HG03097 (cell line): ENCODE results near the gene DRAP1.

Experiments
- ATAC-seq: cut with Tn5 transposase; IDR thresholded peaks from one replicate; pipeline ENCODE4 v1.9.1; 2021; ENCODE audit not compliant: unreplicated experiment, low FRiP score

The DRAP1 gene

DNA sequence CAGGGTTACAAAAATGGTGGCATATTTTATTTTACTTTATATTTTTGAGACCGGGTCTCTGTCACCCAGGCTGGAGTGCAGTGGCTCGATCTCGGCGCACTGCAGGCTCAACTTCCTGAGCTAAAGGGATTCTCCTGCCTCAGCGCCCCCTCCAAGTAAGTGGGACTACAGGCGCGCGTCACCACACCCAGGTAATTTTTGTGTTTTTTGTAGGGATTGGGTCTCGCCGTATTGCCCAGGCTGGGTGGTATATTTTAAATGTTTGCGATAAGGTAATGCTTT is 18.4 kb upstream of the DRAP1 start:
- no peak for ATAC-seq

DNA sequence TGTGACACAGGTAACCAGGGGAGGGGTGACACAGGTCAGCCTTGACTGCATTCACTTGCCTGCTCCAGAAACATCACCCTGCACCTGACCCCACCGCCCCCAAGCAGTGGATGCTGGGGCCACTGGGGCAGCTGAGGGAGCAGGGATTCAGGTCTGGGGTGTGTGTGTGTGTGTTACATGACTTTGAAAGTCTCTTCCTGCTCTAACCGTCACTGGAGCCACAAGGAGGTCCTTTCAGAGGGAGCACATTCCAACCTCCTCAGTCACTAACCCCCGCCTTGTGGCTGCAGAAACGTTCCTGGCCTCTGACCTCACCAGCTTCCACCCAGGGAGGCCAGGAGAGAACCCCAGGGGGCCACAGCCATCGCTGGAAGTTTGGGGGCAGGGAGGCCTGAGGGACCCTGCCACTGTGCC is 16.2 kb upstream of the DRAP1 start:
- no peak for ATAC-seq

DNA sequence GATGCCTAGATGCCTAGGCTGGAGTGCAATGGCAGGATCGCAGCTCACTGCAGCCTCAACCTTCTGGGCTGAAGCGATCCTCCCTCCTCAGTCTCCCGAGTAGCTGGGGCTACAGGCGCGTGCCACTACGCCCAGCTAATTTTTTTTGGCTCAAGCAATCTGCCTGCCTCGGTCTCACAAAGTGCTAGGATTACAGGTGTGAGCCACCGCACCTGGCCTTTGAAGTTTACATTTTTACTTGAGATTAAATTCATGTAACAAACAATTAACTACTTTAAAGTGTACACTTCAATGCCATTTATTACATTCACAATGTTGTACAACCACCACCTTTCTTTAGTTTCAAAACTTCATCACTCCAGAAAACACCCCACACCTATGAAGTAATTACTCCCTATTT is 15.5 kb upstream of the DRAP1 start:
- ATAC-seq = no peak

DNA sequence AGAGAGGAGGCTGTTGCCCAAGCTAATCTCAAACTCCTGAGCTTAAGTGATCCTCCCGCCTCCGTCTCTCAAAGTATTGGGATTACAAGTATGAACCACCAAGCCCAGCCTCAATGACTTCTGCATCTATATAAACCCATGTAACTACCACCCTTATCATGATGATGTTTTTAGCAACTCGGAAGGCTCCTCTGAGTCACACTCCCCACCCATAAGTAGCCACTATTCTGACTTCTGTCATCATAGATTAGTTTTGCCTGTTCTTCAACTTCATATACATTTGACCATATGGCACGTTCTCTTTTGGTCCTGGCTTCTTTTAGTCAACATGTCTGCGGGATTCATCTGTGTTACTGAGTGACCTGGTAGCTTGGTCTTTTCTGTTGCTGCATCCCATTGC is 12.6 kb upstream of the DRAP1 start:
- ATAC-seq = no peak

DNA sequence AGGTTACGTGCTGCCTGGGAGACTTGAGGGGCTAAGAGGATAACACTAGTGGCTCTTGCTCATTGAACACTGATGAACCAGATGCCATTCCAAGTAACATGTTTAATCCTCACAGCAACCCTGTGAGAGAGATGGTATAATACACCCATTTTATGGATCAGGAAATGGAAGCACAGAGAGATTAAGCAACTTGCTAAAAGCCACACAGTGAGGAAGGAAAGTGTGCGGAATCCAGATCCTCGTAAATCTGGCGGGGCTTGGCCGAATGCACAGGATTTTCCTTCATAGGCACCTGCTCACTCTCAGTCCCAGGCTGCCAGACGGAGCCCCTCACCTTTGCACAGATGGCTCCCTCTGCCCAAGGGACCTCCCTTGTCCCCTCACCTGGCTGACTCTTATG is 11.3 kb upstream of the DRAP1 start:
- no peak for ATAC-seq

DNA sequence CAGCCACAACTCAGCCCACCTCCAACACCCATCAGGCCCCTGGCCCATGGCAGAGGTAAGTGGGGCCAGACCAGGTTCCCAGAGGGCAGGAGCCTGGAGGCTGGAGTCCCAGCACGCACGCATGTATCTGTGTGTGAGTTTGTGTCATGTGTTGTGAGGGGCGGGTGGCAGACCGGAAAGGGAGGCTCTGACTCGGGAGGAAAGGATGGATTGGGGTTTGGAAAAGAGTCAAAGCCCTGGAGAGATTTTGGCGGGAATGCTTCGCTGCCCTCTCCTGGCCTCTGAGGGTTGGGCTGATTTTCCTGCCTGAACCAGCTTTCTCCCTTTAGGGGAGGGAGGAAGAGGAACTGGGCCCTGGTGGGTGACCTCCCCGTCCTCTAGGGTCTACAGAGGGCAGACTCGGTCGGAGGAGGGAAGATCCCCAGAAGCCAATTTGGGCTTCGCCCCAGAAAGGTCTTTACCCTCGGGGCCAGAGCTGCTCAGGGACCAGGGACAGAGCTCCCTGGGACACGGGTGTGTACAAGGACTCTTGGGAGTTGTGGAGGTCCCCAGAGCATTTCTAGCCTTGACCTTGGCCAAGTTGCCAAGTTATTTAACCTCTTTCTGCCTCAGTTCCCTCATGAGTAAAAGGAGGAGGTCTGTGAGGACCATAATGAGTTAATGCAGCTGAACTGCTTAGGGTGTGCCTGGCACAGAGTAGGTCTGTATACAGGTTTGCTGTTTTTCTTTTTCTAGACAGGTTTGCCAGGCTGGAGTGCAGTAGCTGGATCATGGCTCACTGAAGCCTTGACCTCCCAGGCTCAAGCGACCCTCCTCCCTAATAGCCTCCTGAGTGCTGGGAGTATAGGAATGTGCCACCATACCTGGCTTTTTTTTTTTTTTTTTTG is 7.3 kb upstream of the DRAP1 start:
- no peak for ATAC-seq

DNA sequence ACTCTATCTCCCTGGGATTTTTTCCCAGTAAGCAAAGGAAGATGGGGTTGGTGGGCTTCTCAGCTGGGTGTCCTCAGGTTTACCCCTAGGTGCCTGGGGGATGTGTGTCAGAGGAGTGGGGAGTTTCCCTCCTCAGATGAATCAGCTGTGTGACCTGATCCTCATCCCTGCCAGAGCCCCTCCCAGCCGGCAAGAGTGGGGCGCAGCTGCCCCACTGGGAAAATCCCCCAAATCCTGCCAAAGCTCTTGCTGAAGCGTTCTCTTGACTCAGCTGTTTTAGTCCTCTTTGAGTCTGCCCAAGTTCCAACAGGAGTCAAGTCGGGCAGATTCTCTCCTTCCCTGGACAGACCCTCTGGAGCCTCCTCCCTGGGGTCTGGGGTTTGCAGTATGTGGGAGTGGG is 6.4 kb upstream of the DRAP1 start:
- ATAC-seq = no peak

DNA sequence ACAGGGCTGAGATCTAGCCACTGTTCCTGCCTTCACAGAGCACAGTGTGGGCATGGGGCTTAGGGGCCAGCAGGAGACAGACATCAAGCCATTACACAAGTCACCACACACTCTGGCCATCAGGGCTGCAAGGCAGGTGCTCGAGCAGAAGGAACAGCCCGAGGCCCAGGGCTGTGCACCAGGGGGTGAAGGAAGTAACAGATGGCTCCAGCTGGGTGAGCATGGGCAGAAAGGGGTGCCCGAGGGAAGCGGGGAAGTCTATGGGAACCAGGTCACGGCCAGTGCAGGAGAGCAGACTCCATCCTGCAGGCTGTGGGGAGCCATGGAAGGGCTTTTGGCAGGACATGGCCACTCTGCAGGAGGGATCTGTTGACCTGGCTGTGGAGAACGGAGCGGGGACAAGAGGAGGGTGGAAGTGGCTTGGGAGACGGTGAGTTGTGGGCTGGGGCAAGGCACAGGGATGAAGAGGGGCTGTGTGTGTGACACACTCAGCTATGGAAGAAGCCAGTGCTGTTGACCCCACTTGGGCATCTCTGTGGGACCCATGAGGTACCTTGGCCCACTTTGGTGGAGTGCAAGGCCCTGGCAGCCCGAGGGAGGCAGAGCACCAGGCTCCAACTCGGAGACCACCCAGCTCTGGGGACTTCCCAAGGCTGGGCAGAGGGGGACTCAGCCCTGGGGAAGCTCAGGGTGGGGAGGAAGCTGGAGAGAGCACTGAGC is 4.0 kb upstream of the DRAP1 start:
- ATAC-seq = no peak

DNA sequence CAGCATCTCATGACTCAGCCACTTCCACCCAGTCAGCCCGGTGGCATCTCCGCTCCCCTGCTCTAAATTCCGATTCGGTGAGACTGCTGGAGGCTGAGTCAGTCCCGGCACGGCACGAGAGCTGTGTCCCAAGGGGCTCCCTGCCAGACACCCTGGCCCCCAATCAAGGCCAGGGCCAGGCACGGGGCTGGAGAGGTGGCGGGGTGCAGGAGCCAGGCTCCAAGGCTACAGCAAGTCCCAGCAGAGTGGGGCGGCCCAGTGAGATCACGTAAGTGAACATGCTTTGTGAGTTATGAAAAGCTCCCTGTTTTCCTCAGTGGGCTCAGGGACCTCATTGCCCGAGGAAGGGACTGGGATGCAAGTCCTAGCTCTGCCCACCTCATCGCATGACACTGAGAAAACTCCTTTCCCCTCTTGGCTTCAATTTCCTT is 3.4 kb upstream of the DRAP1 start:
- no peak for ATAC-seq

DNA sequence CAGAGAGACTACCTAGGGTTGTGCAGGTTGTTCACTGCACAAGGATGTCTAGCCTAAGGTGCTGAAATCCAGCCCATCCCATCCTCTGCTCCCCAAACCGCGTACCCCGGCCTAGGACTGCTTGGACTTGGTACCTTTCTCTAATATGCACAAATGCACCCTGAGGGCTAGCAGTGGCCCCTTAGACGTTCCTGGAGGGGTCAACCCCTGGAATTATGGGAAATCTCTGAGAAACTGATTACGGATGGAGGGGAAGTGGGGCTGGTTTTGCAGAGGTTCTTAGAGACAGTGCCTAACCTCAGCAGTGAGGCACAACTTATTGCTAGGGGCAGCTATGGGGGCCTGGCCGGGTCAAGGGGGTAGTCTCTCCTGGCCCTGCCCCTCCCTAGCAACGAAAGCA is 2.8 kb upstream of the DRAP1 start:
- ATAC-seq = no peak

DNA sequence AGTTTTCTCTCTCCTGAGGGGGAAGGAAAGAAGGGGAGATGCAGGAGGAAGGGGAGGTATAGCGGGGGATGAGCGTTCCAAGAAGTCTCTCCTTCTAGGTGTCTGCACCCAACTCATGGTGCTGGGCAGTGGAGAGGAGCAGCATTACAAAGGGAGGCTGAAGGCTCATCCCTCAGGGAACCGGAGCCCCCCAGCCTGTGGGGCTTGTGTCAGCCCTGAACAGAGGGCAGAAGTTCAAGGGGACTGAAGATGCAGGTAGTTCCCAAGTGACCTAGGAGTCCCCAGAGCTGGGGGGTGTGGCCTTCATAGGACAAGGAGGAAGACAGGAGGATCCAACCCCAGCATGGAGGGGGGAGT is 2.2 kb upstream of the DRAP1 start:
- no peak for ATAC-seq

DNA sequence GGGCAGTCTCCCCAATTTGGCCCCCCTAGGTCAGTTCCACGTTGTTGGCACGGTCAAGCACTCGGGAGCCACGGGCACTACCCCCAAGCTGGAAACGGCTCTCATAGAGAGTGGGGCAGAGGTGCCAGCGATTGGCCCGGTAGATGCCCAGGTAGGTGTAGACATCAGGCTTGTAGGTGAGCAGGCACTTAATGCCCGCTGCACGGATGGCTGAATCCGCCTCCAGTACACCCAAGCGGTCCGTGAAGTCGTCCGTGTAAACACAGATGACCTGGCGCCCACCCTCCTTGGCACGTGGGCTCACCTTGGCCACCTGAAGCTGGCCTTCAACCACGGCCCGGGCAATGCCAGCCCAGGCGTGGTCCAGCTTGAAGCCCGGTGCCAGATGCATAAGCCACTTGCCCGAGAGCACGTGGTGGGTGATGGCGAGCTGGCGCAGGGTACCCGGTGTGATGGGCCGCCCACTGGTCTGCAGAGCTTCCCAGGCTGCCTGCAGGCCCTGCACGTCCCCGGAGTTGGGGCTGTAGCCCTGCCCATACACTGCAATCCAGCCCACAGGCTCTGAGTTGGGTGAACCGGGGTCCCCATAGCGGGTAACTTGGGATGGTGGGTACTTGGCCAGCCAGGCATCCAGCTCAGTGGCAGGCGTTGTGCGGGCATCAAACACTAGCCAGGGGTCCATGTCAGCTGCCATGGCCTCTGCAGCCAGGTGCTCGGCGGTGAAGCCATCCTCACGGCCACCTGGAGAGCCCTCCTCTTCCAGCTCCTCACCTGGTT is 1.6 kb upstream of the DRAP1 start:
- ATAC-seq = no peak

DNA sequence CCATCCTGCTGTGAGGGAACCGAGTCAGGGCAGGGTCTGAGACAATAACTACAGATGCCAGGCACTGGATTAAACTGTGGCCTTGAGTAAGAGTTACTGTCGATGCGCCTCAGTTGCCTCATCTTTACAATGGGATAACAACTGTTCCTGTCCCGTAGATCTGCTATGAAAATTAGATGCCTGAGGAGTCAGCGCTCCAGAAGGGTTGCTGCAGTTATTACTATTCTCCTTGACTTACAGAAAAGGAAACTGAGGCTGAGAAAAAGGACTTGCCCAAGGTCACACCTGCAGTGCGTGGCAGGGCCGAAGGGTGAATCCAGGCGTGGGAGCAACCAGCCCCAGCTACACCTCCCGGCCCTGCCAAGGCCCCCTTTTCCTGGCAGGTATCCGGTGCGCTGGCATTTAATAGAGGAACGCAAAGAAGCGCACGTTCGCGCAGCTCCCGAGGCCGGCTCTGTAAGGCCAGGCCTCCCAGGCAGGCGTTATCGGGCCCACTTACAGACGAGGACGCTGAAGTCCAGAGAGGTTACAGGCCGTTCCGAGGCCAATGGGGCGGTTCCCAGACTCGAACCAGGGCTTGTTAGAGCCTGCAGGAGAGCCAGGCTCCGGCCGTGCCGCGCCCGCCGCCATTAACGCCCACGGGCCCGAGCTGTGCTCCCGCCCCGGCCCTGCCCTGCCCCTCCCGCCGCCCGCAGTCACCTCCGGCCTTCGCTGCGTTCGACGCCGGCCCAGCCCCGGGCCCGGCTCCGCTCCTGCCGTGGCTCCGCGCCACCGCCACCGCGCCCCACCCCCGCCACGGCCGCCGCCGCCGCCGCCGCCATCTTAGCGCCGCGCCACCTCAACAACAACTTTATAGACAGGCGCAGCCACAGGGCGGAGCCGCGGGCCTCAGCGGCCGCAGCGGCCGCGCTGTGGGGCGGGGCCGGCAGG is 750 bp upstream of the DRAP1 start, which contains the start of gene C11orf68:
C11orf68 (minus strand) TSS at position 852 of the 930 bp plus-strand sequence; CDS start at position 821, 31 bp downstream.
- peak; percentile 47 for ATAC-seq

DNA sequence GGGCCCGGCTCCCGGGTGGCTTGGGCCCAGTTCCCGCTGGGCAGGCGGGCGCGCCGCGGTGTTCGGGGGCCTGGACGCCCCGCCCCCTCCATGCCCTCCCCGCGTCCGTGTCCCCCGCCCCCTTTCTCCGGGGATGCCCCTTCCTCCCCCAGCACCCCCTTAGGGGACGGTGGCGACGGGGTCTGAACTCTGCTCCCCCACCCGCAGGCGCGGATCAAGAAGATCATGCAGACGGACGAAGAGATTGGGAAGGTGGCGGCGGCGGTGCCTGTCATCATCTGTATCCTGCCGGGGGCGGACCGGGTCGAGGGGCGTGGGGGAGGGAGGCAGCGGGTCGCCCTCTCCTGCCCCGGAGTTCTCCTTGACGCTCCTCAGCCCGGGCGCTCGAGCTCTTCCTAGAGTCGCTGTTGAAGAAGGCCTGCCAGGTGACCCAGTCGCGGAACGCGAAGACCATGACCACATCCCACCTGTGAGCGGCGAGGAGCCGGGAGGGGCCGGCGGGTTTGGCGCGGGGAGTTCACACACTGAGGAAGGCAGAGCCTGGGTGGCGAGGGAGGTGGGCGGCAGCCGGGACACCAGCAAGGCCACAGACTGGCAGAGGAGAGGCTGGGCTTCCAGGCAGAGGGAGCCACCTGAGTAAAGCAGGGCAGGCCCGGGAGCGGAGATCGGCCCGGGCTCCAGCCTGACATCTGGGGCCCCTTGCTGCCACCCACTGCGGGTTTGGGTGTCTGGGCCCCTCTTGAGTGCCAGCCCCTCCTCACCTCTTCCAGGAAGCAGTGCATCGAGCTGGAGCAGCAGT is 546 bp downstream of the DRAP1 start:
- ATAC-seq = peak; percentile 20

DNA sequence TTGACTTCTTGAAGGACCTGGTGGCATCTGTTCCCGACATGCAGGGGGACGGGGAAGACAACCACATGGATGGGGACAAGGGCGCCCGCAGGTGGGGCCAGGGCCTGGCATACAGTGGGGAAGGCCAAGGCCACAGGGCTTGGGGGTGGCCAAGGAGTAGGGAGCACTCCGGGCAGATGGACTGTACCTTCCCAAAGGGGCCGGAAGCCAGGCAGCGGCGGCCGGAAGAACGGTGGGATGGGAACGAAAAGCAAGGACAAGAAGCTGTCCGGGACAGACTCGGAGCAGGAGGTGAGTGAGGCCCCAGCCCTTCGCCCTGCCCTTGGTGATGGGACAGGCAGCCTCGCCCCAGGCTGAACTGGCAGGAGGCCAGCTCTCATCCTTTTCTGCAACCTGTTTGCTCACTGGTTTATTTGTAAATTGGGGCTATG is 1.2 kb downstream of the DRAP1 start:
- ATAC-seq = no peak

DNA sequence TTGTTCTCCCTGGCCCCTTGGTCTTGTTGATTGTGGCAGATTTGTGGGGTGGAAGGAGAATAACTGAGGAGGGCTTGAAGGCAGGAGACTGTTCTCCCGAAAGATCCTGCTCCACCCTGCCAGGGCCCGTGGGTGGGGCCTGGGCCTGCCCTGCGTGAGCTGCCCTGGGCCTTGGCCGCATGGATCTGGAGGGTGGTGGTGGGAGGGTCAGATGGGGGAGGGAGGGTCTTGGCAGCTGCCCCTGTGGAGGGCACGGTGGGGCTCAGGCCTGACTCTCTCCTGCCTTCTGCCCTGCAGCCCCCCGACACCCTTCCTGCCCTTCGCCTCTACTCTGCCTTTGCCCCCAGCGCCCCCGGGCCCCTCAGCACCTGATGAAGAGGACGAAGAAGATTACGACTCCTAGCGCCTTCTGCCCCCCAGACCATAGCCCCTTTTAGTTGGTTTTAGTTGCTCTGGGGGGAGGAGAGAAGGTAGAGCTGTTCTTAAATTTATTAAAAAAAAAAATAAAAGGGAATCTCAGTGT is 1.9 kb downstream of the DRAP1 start:
- ATAC-seq = no peak

DNA sequence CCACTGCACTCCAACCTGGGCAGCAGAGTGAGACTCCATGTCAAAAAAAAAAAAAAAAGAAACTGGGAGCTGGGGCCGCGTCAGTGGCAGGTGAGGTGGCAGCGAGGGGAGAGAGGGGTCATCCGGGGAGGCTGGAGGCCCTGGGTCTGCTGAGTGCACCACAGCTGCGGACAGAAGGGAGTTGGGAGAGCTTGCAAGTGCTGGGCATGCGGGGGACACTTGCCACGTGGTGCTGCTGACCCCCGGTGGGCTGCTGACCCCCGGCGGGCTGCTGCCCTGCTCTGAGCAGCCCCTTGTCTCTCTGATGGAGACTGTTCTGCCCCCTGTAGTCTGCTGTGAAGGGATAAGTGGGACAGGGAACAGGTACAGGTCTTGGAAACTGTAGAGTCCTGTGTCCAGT is 2.6 kb downstream of the DRAP1 start:
- no peak for ATAC-seq

DNA sequence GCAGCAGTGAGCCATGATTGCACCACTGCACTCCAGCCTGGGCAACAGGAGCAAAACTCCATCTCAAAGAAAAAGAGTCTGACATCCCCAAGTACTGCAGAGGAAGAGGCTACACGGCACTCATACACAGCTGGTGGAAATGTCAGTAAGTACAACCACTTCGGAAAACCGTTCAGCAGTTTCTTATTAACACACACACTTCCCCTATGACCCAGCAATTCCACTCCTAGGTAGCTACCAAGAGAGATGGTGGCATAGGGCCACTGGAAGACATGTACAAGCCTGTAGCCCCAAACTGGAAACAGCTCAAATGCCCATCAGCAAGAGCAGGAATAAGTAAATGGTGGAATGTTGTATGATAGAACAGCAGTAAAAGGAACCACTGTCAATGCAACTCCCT is 3.3 kb downstream of the DRAP1 start:
- no peak for ATAC-seq

DNA sequence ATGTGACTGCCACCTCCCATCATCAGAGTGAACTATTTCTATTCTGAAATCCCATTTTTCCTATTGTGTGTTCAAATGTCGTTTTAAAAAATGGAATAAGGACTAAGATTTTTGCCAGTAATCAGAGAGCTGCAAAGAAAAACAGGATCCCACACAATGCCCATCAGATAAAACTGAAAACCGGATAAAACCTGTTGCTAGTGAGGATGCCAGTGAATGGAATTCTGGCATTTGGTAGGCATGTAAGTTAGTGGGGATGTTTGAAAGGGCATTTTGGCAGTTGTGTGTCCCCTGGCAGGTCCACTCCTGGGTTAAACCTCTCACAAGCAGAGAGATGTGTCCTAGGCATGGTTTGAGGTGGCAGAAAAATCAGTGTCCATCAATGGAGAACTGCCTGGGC is 6.2 kb downstream of the DRAP1 start:
- ATAC-seq = no peak
